Measurements from ENCODE around the gene MYO10.

The MYO10 gene

GRCh38 chr5:16920109-16920816 lies 15.8 kb downstream of the MYO10 start:
- in situ Hi-C loops (cut with HindIII; ENCODE audit: low sequenced_read_pairs) = no loop called here
- no peak for TF ChIP-seq CTCF (IDR thresholded peaks at IDR 0.05; ENCODE audit: low read depth, low read length)
- no peak overlapping the region for H3K4me3 ChIP-seq (ENCODE audit: low read depth, low read length)
- no peak for DNase-seq (ENCODE audit: low read depth, low spot score)

GRCh38 chr5:16918891-16919671 lies 17.0 kb downstream of the MYO10 start:
- H3K4me3 ChIP-seq (ENCODE audit: low read depth, low read length) = no peak overlapping the region
- in situ Hi-C loops (cut with HindIII; ENCODE audit: low sequenced_read_pairs) = no loop called here
- no peak for DNase-seq (ENCODE audit: low read depth, low spot score)
- no peak for TF ChIP-seq CTCF (IDR thresholded peaks at IDR 0.05; ENCODE audit: low read depth, low read length)

GRCh38 chr5:16918156-16918555 lies 17.9 kb downstream of the MYO10 start:
- DNase-seq (ENCODE audit: low read depth, low spot score) = no peak
- no peak for TF ChIP-seq CTCF (IDR thresholded peaks at IDR 0.05; ENCODE audit: low read depth, low read length)
- no peak overlapping the region for H3K4me3 ChIP-seq (ENCODE audit: low read depth, low read length)
- in situ Hi-C loops (cut with HindIII; ENCODE audit: low sequenced_read_pairs) = no loop called here

GRCh38 chr5:16916262-16916878 lies 19.7 kb downstream of the MYO10 start:
- DNase-seq (ENCODE audit: low read depth, low spot score) = peak; percentile 96
- no peak overlapping the region for H3K4me3 ChIP-seq (ENCODE audit: low read depth, low read length)
- in situ Hi-C loops (cut with HindIII; ENCODE audit: low sequenced_read_pairs) = no loop called here
- no peak for TF ChIP-seq CTCF (IDR thresholded peaks at IDR 0.05; ENCODE audit: low read depth, low read length)

GRCh38 chr5:16914584-16914983 lies 21.5 kb downstream of the MYO10 start:
- in situ Hi-C loops (cut with HindIII; ENCODE audit: low sequenced_read_pairs) = no loop called here
- no peak overlapping the region for H3K4me3 ChIP-seq (ENCODE audit: low read depth, low read length)
- DNase-seq (ENCODE audit: low read depth, low spot score) = no peak
- TF ChIP-seq CTCF (IDR thresholded peaks at IDR 0.05; ENCODE audit: low read depth, low read length) = no peak

- TF ChIP-seq CTCF (IDR thresholded peaks at IDR 0.05; ENCODE audit: low read depth, low read length) = no peak
- no peak for DNase-seq (ENCODE audit: low read depth, low spot score)
- H3K4me3 ChIP-seq (ENCODE audit: low read depth, low read length) = no peak overlapping the region
- in situ Hi-C loops (cut with HindIII; ENCODE audit: low sequenced_read_pairs) = no loop called here
Measured at GRCh38 chr5:16914108-16914435, 22.0 kb downstream of the MYO10 start.
